ENCODE results near the gene MAP4K2. TPM values are rescaled to one million over a fixed set of nuclear protein-coding genes. Genes with fewer than 3 reads are reported as not detected.

Gene MAP4K2
- total and polyA plus RNA-seq, 9 of the 15 experiments (the other 6 are each of a cell fraction or from before 2014, with no cell fraction given) = 0.13 to 14.5 (median 7.3) TPM

DNA sequence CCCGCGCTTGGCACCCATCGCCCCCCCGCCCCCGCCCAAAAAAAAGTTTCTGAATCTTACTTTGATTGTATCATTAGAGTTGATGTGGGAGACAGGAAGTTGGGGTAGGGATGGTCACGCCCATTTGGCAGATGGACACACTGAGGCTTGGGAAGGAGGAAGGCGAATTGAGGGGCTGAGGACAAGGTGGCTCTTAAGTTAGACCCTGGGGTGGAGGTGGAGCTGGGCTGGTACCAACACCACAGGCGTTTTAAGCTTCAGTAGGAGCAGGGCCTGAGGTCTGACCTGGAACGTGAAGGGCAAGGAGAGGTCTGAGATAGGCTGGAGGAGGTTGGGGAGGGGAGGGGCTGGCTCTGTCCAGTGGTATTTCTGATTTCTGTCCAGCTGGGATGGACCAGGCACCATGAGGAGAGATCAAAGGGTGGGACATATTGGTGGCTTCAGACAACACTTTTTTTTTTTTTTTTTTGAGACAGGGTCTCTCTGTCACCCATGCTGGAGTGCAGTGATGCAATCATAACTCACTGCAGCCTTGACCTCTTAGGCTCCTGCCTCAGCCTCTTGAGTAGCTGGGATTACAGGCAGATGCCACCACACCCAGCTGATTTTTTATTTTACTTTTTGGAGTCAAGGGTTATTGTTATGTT, 42.2 kb upstream of the MAP4K2 start (continued):
- TF ChIP-seq SP2 (IDR thresholded peaks at IDR 0.05; ENCODE audit: extremely low read depth, low read depth, low read length, poor library complexity, severe bottlenecking) (no peak), SIRT6 (IDR thresholded peaks at IDR 0.05; ENCODE audit: low read depth, low read length) (no peak), RAD51 (IDR thresholded peaks at IDR 0.05; ENCODE audit: borderline replicate concordance, low read depth) (no peak), ZNF644 (tag; IDR thresholded peaks at IDR 0.05; ENCODE audit: low read depth) (no peak), SRSF9 (IDR thresholded peaks at IDR 0.05; ENCODE audit: borderline replicate concordance, low read depth, low read length) (no peak), ZNF197 (CRISPR knock-in tag; IDR thresholded peaks at IDR 0.05; ENCODE audit: low read depth) (no peak), SMAD2 (IDR thresholded peaks at IDR 0.05; ENCODE audit: low read depth, low read length) (no peak)
- TF ChIP-seq, protein P1, sequence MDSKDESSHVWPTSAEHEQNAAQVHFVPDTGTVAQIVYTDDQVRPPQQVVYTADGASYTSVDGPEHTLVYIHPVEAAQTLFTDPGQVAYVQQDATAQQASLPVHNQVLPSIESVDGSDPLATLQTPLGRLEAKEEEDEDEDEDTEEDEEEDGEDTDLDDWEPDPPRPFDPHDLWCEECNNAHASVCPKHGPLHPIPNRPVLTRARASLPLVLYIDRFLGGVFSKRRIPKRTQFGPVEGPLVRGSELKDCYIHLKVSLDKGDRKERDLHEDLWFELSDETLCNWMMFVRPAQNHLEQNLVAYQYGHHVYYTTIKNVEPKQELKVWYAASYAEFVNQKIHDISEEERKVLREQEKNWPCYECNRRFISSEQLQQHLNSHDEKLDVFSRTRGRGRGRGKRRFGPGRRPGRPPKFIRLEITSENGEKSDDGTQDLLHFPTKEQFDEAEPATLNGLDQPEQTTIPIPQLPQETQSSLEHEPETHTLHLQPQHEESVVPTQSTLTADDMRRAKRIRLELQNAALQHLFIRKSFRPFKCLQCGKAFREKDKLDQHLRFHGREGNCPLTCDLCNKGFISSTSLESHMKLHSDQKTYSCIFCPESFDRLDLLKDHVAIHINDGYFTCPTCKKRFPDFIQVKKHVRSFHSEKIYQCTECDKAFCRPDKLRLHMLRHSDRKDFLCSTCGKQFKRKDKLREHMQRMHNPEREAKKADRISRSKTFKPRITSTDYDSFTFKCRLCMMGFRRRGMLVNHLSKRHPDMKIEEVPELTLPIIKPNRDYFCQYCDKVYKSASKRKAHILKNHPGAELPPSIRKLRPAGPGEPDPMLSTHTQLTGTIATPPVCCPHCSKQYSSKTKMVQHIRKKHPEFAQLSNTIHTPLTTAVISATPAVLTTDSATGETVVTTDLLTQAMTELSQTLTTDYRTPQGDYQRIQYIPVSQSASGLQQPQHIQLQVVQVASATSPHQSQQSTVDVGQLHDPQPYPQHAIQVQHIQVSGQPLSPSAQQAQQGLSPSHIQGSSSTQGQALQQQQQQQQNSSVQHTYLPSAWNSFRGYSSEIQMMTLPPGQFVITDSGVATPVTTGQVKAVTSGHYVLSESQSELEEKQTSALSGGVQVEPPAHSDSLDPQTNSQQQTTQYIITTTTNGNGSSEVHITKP (IDR thresholded peaks at IDR 0.05; ENCODE audit: partially characterized antibody) = no peak
- TF ChIP-seq, protein P2, sequence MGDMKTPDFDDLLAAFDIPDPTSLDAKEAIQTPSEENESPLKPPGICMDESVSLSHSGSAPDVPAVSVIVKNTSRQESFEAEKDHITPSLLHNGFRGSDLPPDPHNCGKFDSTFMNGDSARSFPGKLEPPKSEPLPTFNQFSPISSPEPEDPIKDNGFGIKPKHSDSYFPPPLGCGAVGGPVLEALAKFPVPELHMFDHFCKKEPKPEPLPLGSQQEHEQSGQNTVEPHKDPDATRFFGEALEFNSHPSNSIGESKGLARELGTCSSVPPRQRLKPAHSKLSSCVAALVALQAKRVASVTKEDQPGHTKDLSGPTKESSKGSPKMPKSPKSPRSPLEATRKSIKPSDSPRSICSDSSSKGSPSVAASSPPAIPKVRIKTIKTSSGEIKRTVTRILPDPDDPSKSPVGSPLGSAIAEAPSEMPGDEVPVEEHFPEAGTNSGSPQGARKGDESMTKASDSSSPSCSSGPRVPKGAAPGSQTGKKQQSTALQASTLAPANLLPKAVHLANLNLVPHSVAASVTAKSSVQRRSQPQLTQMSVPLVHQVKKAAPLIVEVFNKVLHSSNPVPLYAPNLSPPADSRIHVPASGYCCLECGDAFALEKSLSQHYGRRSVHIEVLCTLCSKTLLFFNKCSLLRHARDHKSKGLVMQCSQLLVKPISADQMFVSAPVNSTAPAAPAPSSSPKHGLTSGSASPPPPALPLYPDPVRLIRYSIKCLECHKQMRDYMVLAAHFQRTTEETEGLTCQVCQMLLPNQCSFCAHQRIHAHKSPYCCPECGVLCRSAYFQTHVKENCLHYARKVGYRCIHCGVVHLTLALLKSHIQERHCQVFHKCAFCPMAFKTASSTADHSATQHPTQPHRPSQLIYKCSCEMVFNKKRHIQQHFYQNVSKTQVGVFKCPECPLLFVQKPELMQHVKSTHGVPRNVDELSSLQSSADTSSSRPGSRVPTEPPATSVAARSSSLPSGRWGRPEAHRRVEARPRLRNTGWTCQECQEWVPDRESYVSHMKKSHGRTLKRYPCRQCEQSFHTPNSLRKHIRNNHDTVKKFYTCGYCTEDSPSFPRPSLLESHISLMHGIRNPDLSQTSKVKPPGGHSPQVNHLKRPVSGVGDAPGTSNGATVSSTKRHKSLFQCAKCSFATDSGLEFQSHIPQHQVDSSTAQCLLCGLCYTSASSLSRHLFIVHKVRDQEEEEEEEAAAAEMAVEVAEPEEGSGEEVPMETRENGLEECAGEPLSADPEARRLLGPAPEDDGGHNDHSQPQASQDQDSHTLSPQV (IDR thresholded peaks at IDR 0.05) = no peak

All from K562 (cell line).